K562 (cell line): ENCODE data around the gene ZNF362. TPM values are rescaled to one million over a fixed set of nuclear protein-coding genes. Genes with fewer than 3 reads are reported as not detected.

Experiments
- CSDE1 ChIP-seq, 2 experiments: fragments of 450-650 bp; IDR thresholded peaks; 2 replicates each; pipeline ENCODE4 v1.6.1; 2016; ENCODE audit warnings: mild to moderate bottlenecking in 1 of 2
- E2F6 ChIP-seq, 2 experiments: IDR thresholded peaks; 2 replicates each; pipeline ENCODE4 v1.6.1; 2011; ENCODE audit warnings: borderline replicate concordance in 1 of 2, control low read depth in 1 of 2, low read depth in 1 of 2, low read length in 1 of 2, mild to moderate bottlenecking in 1 of 2, mixed read lengths in 1 of 2, moderate library complexity in 1 of 2; ENCODE audit not compliant: insufficient read depth in 1 of 2, insufficient read length in 1 of 2, poor library complexity in 1 of 2, severe bottlenecking in 1 of 2; ENCODE audit errors: extremely low read depth in 1 of 2
- FOXK1 ChIP-seq: sonication (generic); formaldehyde crosslinking; IDR thresholded peaks from 2 replicates; pipeline ENCODE4 v1.8.0; 2022; ENCODE audit warnings: missing genetic modification reagents, mild to moderate bottlenecking, borderline replicate concordance
- KAT8 ChIP-seq: fragments of 450-650 bp; IDR thresholded peaks from 2 replicates; pipeline ENCODE4 v1.6.1; 2016; ENCODE audit warnings: low read depth, mild to moderate bottlenecking
- MAZ ChIP-seq, 2 experiments: fragments of 450-650 bp in 1 of 2; sonication (generic) in 1 of 2; formaldehyde crosslinking; IDR thresholded peaks in 1 of 2; conservative IDR thresholded peaks in 1 of 2; 2 replicates each; pipeline versions ENCODE4 v1.4.0 to v1.5.0; 2020; ENCODE audit warnings: mild to moderate bottlenecking in 1 of 2, missing genetic modification reagents in 1 of 2
- MTA1 ChIP-seq: fragments of 450-650 bp; IDR thresholded peaks from 2 replicates; pipeline ENCODE4 v1.6.1; 2017; ENCODE audit warnings: borderline replicate concordance
- NUFIP1 ChIP-seq: fragments of 450-650 bp; IDR thresholded peaks from 2 replicates; pipeline ENCODE4 v1.6.1; 2018; ENCODE audit not compliant: partially characterized antibody
- PBX2 ChIP-seq, 2 experiments: IDR thresholded peaks in 1 of 2; conservative IDR thresholded peaks in 1 of 2; 2 replicates each; pipeline ENCODE4 v1.6.1; 2016; ENCODE audit warnings: low read depth in 2 of 2, mild to moderate bottlenecking in 1 of 2, missing compliant biosample characterization in 1 of 2, missing genetic modification characterization in 1 of 2, moderate library complexity in 1 of 2
- PPARD ChIP-seq: fragments of 250-450 bp; sonication (Bioruptor Pico); IDR thresholded peaks from 2 replicates; pipeline ENCODE4 v1.8.0; 2022; ENCODE audit warnings: inconsistent platforms, mild to moderate bottlenecking, moderate library complexity
- RNF2 ChIP-seq: sonication (generic); IDR thresholded peaks from 2 replicates; pipeline ENCODE4 v1.6.1; 2016
- SAP30 ChIP-seq: fragments of 200-600 bp; sonication (generic); IDR thresholded peaks from 2 replicates; pipeline ENCODE4 v1.6.1; 2012; ENCODE audit warnings: borderline replicate concordance, low read depth, mild to moderate bottlenecking, moderate library complexity, low read length, control low read depth, inconsistent platforms; ENCODE audit not compliant: insufficient read depth, poor library complexity, severe bottlenecking
- STAT5A ChIP-seq: IDR thresholded peaks from 2 replicates; pipeline ENCODE4 v1.6.1; 2012; ENCODE audit warnings: low read length, inconsistent platforms, borderline replicate concordance
- VEZF1 ChIP-seq: fragments of 200-800 bp; sonication (Bioruptor generic); IDR thresholded peaks from 2 replicates; pipeline ENCODE4 v1.6.1; 2017; ENCODE audit warnings: missing genetic modification characterization, missing compliant biosample characterization
- XRCC5 ChIP-seq: fragments of 200-400 bp; formaldehyde crosslinking; IDR thresholded peaks from 2 replicates; pipeline ENCODE4 v1.6.1; 2017; ENCODE audit warnings: low read depth, mild to moderate bottlenecking, low read length
- ZBTB11 ChIP-seq, 3 experiments: fragments of 200-800 bp in 1 of 3; fragments of 250-450 bp in 1 of 3; fragments of 450-650 bp in 1 of 3; sonication (Bioruptor Pico) in 1 of 3; sonication (Bioruptor generic) in 1 of 3; formaldehyde crosslinking in 1 of 3; IDR thresholded peaks; 2 replicates each; pipeline versions ENCODE4 v1.6.1 to v1.8.0; 2016 to 2022; ENCODE audit warnings: mild to moderate bottlenecking in 2 of 3, missing genetic modification characterization in 2 of 3, missing compliant biosample characterization in 1 of 3, moderate library complexity in 1 of 3
- ZKSCAN3 ChIP-seq: fragments of 250-450 bp; sonication (Bioruptor Pico); IDR thresholded peaks from 2 replicates; pipeline ENCODE4 v1.4.0; 2020
- polyA plus RNA-seq, 8 experiments: library from polyadenylated mRNA; depleted of rRNA in 4 of 8; stranded (reverse) in 5 of 8; unstranded in 3 of 8; fragments of >200 nt; fragmentation: Nextera tagmentation in 2 of 8; fragmentation: Illumina TruSeq in 1 of 8; extraction: Ambion mirVana in 2 of 8; extraction: Trizol in 1 of 8; gene quantifications; 2 replicates each; pipeline versions ENCODE4 v1.2.1 to v1.2.3, GENCODE V29; 2011 to 2014; ENCODE audit warnings: inconsistent platforms in 1 of 8, missing spikeins in 1 of 8
- total RNA-seq, 7 experiments: library from RNA; depleted of rRNA in 6 of 7; stranded (reverse); fragments of >200 nt in 6 of 7; fragmentation: Illumina TruSeq in 2 of 7; extraction: Trizol in 2 of 7; gene quantifications; 2 replicates each; pipeline versions ENCODE4 v1.2.1 to v1.2.3, GENCODE V29; 2011 to 2021; ENCODE audit warnings: low replicate concordance in 1 of 7

ZNF362 gene
- total and polyA plus RNA-seq, 9 of the 15 experiments (the other 6 are each of a cell fraction or from before 2014, with no cell fraction given): 0.01 to 1.1 (median 0.35) TPM; not detected in 1

GRCh38 chr1:33349778-33350610 is 93.7 kb downstream of the ZNF362 start (continued):
- TF ChIP-seq FOXK1 (CRISPR knock-in tag) (peak; percentile 97), ZBTB11 (CRISPR knock-in tag; IDR thresholded peaks at IDR 0.05) (no peak; a peak in 1 of 6 replicates), PPARD (CRISPR knock-in tag) (no peak), STAT5A (no peak), KAT8 (no peak), MAZ (CRISPR knock-in tag; conservative IDR thresholded peaks at IDR 0.05 in 1 of 2, IDR thresholded peaks at IDR 0.05 in 1 of 2) (peak; percentile 79 to 84; a peak in 3 of 4 replicates), MTA1 (0 out of 2 replicates have a peak, but pooled peaks have one; percentile 50), RNF2 (0 out of 2 replicates have a peak, but pooled peaks have one; percentile 37), E2F6 (IDR thresholded peaks at IDR 0.05; ENCODE audit: borderline replicate concordance in 1 of 2, extremely low read depth in 1 of 2, insufficient read depth in 1 of 2, insufficient read length in 1 of 2, low read depth in 1 of 2, low read length in 1 of 2, poor library complexity in 1 of 2, severe bottlenecking in 1 of 2) (peak; percentile 90 to 96), ZKSCAN3 (CRISPR knock-in tag) (no peak), VEZF1 (CRISPR knock-in tag) (peak; percentile 85), XRCC5 (peak; percentile 53; the same call in 1 of the 2 replicates), SAP30 (no peak), NUFIP1 (peak; percentile 10), PBX2 (CRISPR knock-in tag; IDR thresholded peaks at IDR 0.05; ENCODE audit: low read depth) (no peak), PBX2 (tag; conservative IDR thresholded peaks at IDR 0.05; ENCODE audit: low read depth) (no peak), CSDE1 (IDR thresholded peaks at IDR 0.05) (no peak)
